SK-N-SH (cell line): ENCODE data around the gene CRLF2. TPM values are rescaled to one million over a fixed set of nuclear protein-coding genes. Genes with fewer than 3 reads are reported as not detected.

Experiments used
- CTCF ChIA-PET: fragments of 300-600, 350-600 bp; formaldehyde crosslinking; extraction: SDS; loops from one replicate; lab custom pipeline; 2021; lab: Yijun Ruan, JAX
- POLR2A ChIA-PET: fragments of 350-600 bp; sonication (Branson Sonifier 250); formaldehyde crosslinking; extraction: SDS; loops from one replicate; lab custom pipeline; 2020; ENCODE audit warnings: antibody characterized with exemption, inconsistent platforms; lab: Yijun Ruan, JAX
- DNase-seq: peaks from one replicate; pipeline ENCODE4 v3.0.0; 2012
- H2AFZ ChIP-seq: fragments of 200-600 bp; sonication (generic); 2 replicates; pipeline ENCODE4 v1.8.1; 2016; ENCODE audit warnings: antibody characterized with exemption, mild to moderate bottlenecking, low read depth
- H3F3A ChIP-seq: fragments of 200-600 bp; sonication (generic); replicated peaks from 2 replicates; pipeline ENCODE3; 2016; ENCODE audit warnings: antibody characterized with exemption, mild to moderate bottlenecking; ENCODE audit not compliant: insufficient read depth
- H3K27ac ChIP-seq, 2 experiments: fragments of 200-500 bp in 1 of 2; fragments of 200-600 bp in 1 of 2; sonication (Bioruptor generic) in 1 of 2; sonication (generic), shearing (Covaris generic) in 1 of 2; 2 replicates each; pipeline versions ENCODE4 v1.5.1 to v1.6.1; 2014 to 2016; ENCODE audit warnings: low read depth in 2 of 2, inconsistent platforms in 1 of 2, low read length in 1 of 2, mild to moderate bottlenecking in 1 of 2, mixed read lengths in 1 of 2
- H3K27me3 ChIP-seq: fragments of 200-600 bp; sonication (generic), shearing (Covaris generic); 2 replicates; pipeline ENCODE4 v1.6.1; 2016; ENCODE audit warnings: mixed run types; ENCODE audit not compliant: insufficient read depth
- H3K36me3 ChIP-seq, 2 experiments: fragments of 200-500 bp in 1 of 2; fragments of 200-600 bp in 1 of 2; sonication (Bioruptor generic) in 1 of 2; sonication (generic) in 1 of 2; replicated peaks in 1 of 2; 2 replicates each; pipeline versions ENCODE3 to v1.5.1; 2014 to 2016; ENCODE audit warnings: low read length in 1 of 2, mild to moderate bottlenecking in 1 of 2; ENCODE audit not compliant: insufficient read depth in 2 of 2, control insufficient read depth in 1 of 2
- H3K4me1 ChIP-seq, 2 experiments: fragments of 200-500 bp in 1 of 2; fragments of 200-600 bp in 1 of 2; sonication (Bioruptor generic) in 1 of 2; sonication (generic), shearing (Covaris generic) in 1 of 2; 2 replicates each; pipeline versions ENCODE4 v1.5.1 to v1.6.1; 2014 to 2016; ENCODE audit warnings: low read depth in 1 of 2, low read length in 1 of 2, mixed run types in 1 of 2; ENCODE audit not compliant: insufficient read depth in 2 of 2, control insufficient read depth in 1 of 2
- H3K4me2 ChIP-seq: fragments of 200-600 bp; sonication (generic), shearing (Covaris generic); 2 replicates; pipeline ENCODE4 v1.6.1; 2017; ENCODE audit warnings: mixed run types
- H3K4me3 ChIP-seq, 2 experiments: fragments of 200-500 bp in 1 of 2; fragments of 200-600 bp in 1 of 2; sonication (Bioruptor generic) in 1 of 2; sonication (generic), shearing (Covaris generic) in 1 of 2; 2 replicates each; pipeline versions ENCODE4 v1.5.1 to v1.8.1; 2014 to 2016; ENCODE audit warnings: low read depth in 2 of 2, inconsistent platforms in 1 of 2, low read length in 1 of 2, mild to moderate bottlenecking in 1 of 2, mixed read lengths in 1 of 2, moderate library complexity in 1 of 2
- H3K79me2 ChIP-seq: fragments of 200-600 bp; sonication (generic); 2 replicates; pipeline ENCODE4 v1.8.1; 2017; ENCODE audit warnings: mild to moderate bottlenecking; ENCODE audit not compliant: insufficient read depth
- H3K9ac ChIP-seq: fragments of 200-600 bp; sonication (generic); 2 replicates; pipeline ENCODE4 v1.6.1; 2017; ENCODE audit warnings: mixed run types
- H3K9me2 ChIP-seq: fragments of 200-600 bp; sonication (generic); 2 replicates; pipeline ENCODE4 v1.6.1; 2017; ENCODE audit warnings: mixed run types
- H3K9me3 ChIP-seq: fragments of 200-600 bp; sonication (generic); 2 replicates; pipeline ENCODE4 v1.6.1; 2017; ENCODE audit warnings: mixed run types, mild to moderate bottlenecking, moderate library complexity
- H4K20me1 ChIP-seq: fragments of 200-600 bp; sonication (generic); 2 replicates; pipeline ENCODE4 v1.6.1; 2017; ENCODE audit warnings: mild to moderate bottlenecking, mixed run types; ENCODE audit not compliant: insufficient read depth
- FOSL2 ChIP-seq: IDR thresholded peaks from 2 replicates; pipeline ENCODE4 v1.4.0; 2012; ENCODE audit warnings: low read depth, mild to moderate bottlenecking, moderate library complexity, borderline replicate concordance
- FOXJ3 ChIP-seq: sonication (generic); formaldehyde crosslinking; IDR thresholded peaks from 2 replicates; pipeline ENCODE4 v1.5.1; 2020; ENCODE audit warnings: mild to moderate bottlenecking, missing genetic modification reagents
- FOXM1 ChIP-seq: IDR thresholded peaks from 2 replicates; pipeline ENCODE4 v1.4.0; 2012; ENCODE audit warnings: low read depth, mild to moderate bottlenecking
- GABPA ChIP-seq: IDR thresholded peaks from 2 replicates; pipeline ENCODE4 v1.4.0; 2012; ENCODE audit warnings: low read depth, mild to moderate bottlenecking
- GATA2 ChIP-seq: sonication (generic); formaldehyde crosslinking; IDR thresholded peaks from 2 replicates; pipeline ENCODE4 v1.5.0; 2020; ENCODE audit warnings: mild to moderate bottlenecking, missing genetic modification reagents
- IRF3 ChIP-seq: fragments of 150-350 bp; IDR thresholded peaks from 2 replicates; pipeline ENCODE4 v1.6.1; 2016; ENCODE audit warnings: mild to moderate bottlenecking, low read depth, low read length
- MEF2A ChIP-seq: IDR thresholded peaks from 2 replicates; pipeline ENCODE4 v1.4.0; 2012; ENCODE audit warnings: low read depth, borderline replicate concordance
- MXI1 ChIP-seq: IDR thresholded peaks from 2 replicates; pipeline ENCODE4 v1.6.1; 2012; ENCODE audit warnings: mild to moderate bottlenecking, low read depth, low read length, improper control_type of control experiment
- POLR2AphosphoS5 ChIP-seq: IDR thresholded peaks from 2 replicates; pipeline ENCODE4 v1.6.1; 2012; ENCODE audit warnings: low read depth, low read length
- REST ChIP-seq: IDR thresholded peaks from 2 replicates; pipeline ENCODE4 v1.6.1; 2012; ENCODE audit warnings: mild to moderate bottlenecking, low read depth, low read length, moderate library complexity
- RXRA ChIP-seq: IDR thresholded peaks from 2 replicates; pipeline ENCODE4 v1.4.0; 2012; ENCODE audit warnings: low read depth, mild to moderate bottlenecking, borderline replicate concordance
- SMC3 ChIP-seq: IDR thresholded peaks from 2 replicates; pipeline ENCODE4 v1.6.1; 2012; ENCODE audit warnings: low read depth, low read length, improper control_type of control experiment
- USF2 ChIP-seq: fragments of 150-350 bp; IDR thresholded peaks from 2 replicates; pipeline ENCODE4 v1.6.1; 2017; ENCODE audit warnings: antibody characterized with exemption, low read length, low read depth, borderline replicate concordance
- WGBS: methylation state at CpG from one replicate; pipeline ENCODE4 v1.1.6; 2017; ENCODE audit warnings: low lambda C conversion rate; 5-methylcytosine and 5-hydroxymethylcytosine counted together
- polyA plus RNA-seq, 3 experiments: library from polyadenylated mRNA; depleted of rRNA; stranded (reverse); fragments of >200 nt; gene quantifications; 2 replicates each; pipeline ENCODE4 v1.2.3, GENCODE V29; 2012
- TF ChIP-seq, protein P1 (sequence below): IDR thresholded peaks from 2 replicates; pipeline ENCODE4 v1.4.0; 2012; ENCODE audit warnings: low read depth, borderline replicate concordance
- TF ChIP-seq, protein P2 (sequence below): fragments of 200-600 bp; sonication (generic); IDR thresholded peaks from 2 replicates; pipeline ENCODE4 v1.6.1; 2017; ENCODE audit warnings: antibody characterized with exemption, mild to moderate bottlenecking, moderate library complexity

The CRLF2 gene
- polyA plus RNA-seq, 1 of the 3 experiments (the other 2 are of a cell fraction), result not detected

GRCh38 chrX:1213971-1214370 is 1.5 kb upstream of the CRLF2 start:
- Histone ChIP-seq H3K79me2 (no peaks in the 10 kb centered on the region), H3K4me3 (no peak overlapping the region), H3F3A (no peaks in the 10 kb centered on the region), H3K27me3 (peaks cover 14% of the 10 kb centered on the region; the same call in 1 of the 2 replicates), H3K9ac (no peak overlapping the region), H3K4me1 (no peaks in the 10 kb centered on the region), H3K9me3 (no peaks in the 10 kb centered on the region), H3K9me2 (no peaks in the 10 kb centered on the region), H2AFZ (no peak overlapping the region), H3K4me2 (no peak overlapping the region), H3K27ac (no peak overlapping the region), H4K20me1 (no peaks in the 10 kb centered on the region), H3K36me3 (no peaks in the 10 kb centered on the region)
- POLR2A ChIA-PET, result no interaction called here
- no peak for TF ChIP-seq SMC3
- TF ChIP-seq IRF3, result no peak
- no peak for TF ChIP-seq FOXM1
- TF ChIP-seq GATA2 (CRISPR knock-in tag), result no peak
- no peak for TF ChIP-seq USF2
- DNase-seq, result no peak
- CTCF ChIA-PET, result no interaction called here
- 16% methylated on average over 11 of the region's 11 CpGs for WGBS

- Histone ChIP-seq H3K9me3 (no peaks in the 10 kb centered on the region), H3K27ac (no peak overlapping the region), H4K20me1 (no peaks in the 10 kb centered on the region), H3K9me2 (no peaks in the 10 kb centered on the region), H3K27me3 (peaks cover 20% of the 10 kb centered on the region; the same call in 1 of the 2 replicates), H3K4me3 (no peak overlapping the region), H3K36me3 (no peaks in the 10 kb centered on the region), H3K79me2 (no peaks in the 10 kb centered on the region), H3F3A (no peaks in the 10 kb centered on the region), H3K4me2 (no peak overlapping the region), H2AFZ (no peak overlapping the region), H3K9ac (no peak overlapping the region), H3K4me1 (no peaks in the 10 kb centered on the region)
- POLR2A ChIA-PET, result no interaction called here
- 38% methylated on average over 1 of the region's 1 CpG for WGBS
- no peak for DNase-seq
- CTCF ChIA-PET, result no interaction called here
- TF ChIP-seq FOXM1 (no peak), IRF3 (no peak), FOSL2 (no peak), REST (no peak), RXRA (no peak), POLR2AphosphoS5 (no peak), GATA2 (CRISPR knock-in tag) (no peak), FOXJ3 (no peak), GABPA (no peak), MEF2A (no peak), MXI1 (no peak)
- TF ChIP-seq, protein P1, sequence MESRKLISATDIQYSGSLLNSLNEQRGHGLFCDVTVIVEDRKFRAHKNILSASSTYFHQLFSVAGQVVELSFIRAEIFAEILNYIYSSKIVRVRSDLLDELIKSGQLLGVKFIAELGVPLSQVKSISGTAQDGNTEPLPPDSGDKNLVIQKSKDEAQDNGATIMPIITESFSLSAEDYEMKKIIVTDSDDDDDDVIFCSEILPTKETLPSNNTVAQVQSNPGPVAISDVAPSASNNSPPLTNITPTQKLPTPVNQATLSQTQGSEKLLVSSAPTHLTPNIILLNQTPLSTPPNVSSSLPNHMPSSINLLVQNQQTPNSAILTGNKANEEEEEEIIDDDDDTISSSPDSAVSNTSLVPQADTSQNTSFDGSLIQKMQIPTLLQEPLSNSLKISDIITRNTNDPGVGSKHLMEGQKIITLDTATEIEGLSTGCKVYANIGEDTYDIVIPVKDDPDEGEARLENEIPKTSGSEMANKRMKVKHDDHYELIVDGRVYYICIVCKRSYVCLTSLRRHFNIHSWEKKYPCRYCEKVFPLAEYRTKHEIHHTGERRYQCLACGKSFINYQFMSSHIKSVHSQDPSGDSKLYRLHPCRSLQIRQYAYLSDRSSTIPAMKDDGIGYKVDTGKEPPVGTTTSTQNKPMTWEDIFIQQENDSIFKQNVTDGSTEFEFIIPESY, result no peak
- TF ChIP-seq, protein P2, sequence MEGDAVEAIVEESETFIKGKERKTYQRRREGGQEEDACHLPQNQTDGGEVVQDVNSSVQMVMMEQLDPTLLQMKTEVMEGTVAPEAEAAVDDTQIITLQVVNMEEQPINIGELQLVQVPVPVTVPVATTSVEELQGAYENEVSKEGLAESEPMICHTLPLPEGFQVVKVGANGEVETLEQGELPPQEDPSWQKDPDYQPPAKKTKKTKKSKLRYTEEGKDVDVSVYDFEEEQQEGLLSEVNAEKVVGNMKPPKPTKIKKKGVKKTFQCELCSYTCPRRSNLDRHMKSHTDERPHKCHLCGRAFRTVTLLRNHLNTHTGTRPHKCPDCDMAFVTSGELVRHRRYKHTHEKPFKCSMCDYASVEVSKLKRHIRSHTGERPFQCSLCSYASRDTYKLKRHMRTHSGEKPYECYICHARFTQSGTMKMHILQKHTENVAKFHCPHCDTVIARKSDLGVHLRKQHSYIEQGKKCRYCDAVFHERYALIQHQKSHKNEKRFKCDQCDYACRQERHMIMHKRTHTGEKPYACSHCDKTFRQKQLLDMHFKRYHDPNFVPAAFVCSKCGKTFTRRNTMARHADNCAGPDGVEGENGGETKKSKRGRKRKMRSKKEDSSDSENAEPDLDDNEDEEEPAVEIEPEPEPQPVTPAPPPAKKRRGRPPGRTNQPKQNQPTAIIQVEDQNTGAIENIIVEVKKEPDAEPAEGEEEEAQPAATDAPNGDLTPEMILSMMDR, result no peak
Measured at GRCh38 chrX:1210844-1211243, 1.6 kb downstream of the CRLF2 start.
